Smooth muscle cell of the brain vasculature (primary cell): ENCODE results near the gene ZNF514.
"Not testable (repeated sequence)": the region's sequence is repeated elsewhere in the genome, so short reads cannot be mapped to it uniquely, and the experiment has no call there.

Source experiments
- DNase-seq: peaks from one replicate; pipeline ENCODE4 v3.0.0-alpha.2; 2012; ENCODE audit warnings: low read depth, low spot score

The ZNF514 gene

GRCh38 chr2:95138702-95139101, 20.9 kb downstream of the ZNF514 start:
- DNase-seq = no peak

DNA sequence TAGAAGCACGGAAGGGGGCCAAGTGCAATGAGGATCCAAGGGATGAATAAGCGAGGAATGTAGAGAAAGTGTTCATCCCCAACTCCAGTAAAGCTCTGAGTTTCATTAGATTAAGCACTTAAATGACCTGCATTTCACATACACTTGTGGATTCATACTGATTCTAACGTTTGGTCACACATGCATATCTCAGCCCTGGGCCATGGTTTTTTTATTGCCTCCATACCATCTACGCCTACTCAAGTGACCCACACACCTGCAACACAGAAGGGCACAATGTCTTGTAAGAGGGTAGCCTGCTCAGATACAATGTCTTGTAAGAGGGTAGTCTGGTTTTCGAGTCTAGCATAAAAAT, 37.5 kb downstream of the ZNF514 start:
- no peak for DNase-seq

DNA sequence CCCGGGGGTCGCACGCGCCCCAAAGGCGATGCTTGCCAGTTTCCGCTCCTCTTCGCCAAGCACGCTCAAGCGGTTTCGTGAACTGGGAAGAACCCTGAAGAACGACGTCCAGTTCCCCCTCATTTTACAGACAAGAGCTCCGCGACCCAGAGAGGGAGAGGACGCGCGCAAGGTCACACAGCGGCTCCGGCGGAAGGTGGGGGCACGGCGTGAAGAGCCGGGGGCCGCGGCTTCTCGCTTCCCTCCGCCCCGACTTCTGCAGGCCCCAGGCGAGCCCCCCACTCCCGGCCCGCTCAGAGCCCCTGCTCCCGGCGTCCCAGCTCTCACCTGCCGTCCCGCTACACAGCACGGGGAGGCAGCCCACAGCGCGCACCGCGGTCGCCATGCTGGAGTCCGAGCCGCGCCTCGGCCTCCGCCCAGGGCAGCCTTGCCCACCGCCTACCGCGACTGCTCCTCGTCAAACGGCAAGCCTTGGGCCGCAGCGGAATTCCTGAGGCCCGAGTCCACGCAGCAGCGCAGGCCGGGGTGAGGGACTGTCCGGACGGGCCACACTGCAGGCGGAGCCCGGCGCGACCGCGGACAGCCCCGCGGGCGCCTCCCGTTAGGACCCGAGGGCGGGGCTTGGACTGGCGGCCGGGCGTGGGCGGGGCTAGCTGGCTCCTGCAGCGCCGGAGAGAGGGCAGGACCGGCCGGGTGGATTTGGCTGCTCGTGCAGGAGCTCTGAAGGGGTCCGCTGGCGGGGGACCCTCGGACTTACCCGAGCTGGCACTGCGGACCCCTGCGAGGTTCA, 38.0 kb downstream of the ZNF514 start, which contains the start of gene MRPS5:
MRPS5 (minus strand) TSS at position 402 of the 790 bp plus-strand sequence; CDS start at position 385, 17 bp downstream.
- peak; percentile 23 for DNase-seq

- DNase-seq = no peak
These were observed 38.6 kb downstream of the ZNF514 start for GRCh38 chr2:95121093-95121406.

DNA sequence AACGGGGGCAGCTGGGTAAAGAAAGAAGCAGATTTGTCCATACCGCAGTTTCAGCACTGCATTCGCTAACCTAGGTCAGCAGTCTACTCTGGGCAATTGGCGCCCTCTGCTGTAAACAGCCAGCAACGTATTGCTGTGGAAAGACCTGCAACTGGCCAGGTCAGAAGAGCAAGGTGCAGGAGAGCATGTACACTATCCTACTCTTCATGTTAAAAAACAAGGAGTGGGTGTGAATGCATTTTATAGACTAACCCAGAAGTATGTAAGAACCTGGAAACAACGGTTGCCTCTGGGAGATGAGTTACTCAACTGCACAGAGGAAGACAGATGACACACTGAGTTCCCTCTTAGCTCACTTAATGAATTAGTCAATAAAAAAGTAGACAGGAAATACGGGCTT, 44.2 kb downstream of the ZNF514 start:
- peak; percentile 24 for DNase-seq

DNA sequence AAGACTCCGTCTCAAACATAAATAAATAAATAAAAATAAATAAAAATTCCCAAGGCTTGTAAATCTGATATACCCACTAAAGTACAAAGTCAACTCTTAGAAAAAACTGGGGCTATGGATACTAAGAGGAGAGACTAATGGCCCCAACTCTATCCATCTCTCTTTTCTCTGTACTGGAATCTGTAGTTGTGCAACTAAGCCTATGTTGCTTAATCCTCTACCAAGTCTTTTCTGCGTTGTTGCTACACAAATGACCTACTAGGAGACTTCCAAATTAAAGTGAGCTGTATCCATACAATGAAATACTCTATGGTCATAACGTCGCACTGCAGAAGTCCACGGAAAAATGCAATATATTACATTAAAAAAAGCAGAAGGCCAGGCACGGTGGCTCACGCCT, 46.2 kb downstream of the ZNF514 start:
- no peak for DNase-seq

GRCh38 chr2:95110395-95110794, 49.3 kb downstream of the ZNF514 start:
- DNase-seq = no peak

GRCh38 chr2:95109260-95109659, 50.4 kb downstream of the ZNF514 start:
- DNase-seq = no peak

- DNase-seq = no peak
These were observed 53.6 kb downstream of the ZNF514 start for GRCh38 chr2:95106081-95106480.

DNA sequence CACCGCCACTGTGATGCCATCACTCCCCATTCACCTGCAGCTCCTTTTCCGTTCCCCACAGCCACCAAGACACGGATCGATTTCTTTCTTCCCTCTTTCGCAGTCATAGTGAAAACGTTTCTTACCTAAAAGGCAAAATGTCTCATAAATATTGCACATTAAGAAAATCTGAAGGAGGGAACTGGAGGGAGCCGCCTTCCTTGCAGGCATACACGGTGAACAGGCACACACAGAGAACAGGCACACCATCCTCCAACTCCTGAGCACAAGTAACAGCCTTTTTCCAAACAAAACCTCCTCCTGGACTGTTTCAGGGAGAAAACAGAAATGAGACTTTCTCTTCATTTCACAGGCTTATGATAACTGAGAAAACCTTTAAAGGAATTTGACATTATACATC, 55.0 kb downstream of the ZNF514 start:
- no peak for DNase-seq

GRCh38 chr2:95099910-95100309, 59.7 kb downstream of the ZNF514 start:
- no peak for DNase-seq

DNA sequence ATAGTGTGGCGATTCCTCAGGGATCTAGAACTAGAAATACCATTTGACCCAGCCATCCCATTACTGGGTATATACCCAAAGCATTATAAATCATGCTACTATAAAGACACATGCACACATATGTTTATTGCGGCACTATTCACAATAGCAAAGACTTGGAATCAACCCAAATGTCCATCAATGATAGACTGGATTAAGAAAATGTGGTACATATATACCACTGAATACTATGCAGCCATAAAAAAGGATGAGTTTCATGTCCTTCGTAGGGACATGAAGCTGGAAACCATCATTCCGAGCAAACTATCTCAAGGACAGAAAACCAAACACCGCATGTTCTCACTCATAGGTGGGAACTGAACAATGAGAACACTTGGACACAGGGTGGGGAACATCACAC, 61.4 kb downstream of the ZNF514 start:
- not testable (repeated sequence) for DNase-seq
